HG03575 (cell line): ENCODE results near the gene PROX2.

Source experiments
- ATAC-seq: cut with Tn5 transposase; IDR thresholded peaks from one replicate; pipeline ENCODE4 v1.9.1; 2021; ENCODE audit not compliant: unreplicated experiment, insufficient number of reproducible peaks, low FRiP score; ENCODE audit errors: extremely low read depth

The PROX2 gene

DNA sequence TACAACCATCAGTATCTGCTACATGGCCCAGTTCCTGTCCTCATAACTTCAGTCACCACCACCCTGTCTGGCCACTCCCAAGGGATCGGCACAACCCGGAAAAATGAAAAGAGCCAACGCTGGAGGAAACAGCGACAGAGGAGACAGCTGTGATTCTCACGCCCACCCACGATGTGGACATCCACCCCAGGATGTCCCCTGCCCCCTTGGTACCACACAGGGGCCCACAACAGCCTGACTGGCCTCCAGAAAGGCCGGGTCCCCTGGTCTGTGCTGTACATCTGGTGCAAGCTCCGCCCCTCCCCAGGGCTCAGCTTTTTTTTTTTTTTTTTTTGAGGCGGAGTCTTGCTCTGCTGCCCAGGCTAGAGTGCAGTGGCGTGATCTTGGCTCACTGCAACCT, 34.6 kb upstream of the PROX2 start:
- ATAC-seq = no peak

DNA sequence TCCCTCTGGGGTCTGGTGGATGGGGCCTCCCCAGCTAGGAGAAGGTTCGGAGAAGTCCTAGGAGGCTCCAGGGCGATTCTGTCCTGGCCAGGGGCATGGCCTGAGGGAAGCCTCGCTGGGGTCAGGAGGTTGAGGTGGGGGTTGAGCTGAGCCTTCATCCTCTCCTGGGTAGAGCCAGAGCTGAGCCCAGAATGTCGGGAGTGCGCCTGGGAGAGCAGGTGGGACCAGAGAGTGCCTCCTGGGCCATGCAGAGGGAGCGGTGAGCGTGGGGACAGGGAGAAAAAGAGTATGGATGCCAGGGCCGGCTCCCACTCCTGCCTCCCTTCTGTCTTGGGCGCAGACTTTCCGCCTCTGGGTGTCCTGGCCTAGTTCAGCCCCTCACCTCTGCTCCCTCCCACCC, 34.0 kb upstream of the PROX2 start:
- no peak for ATAC-seq

DNA sequence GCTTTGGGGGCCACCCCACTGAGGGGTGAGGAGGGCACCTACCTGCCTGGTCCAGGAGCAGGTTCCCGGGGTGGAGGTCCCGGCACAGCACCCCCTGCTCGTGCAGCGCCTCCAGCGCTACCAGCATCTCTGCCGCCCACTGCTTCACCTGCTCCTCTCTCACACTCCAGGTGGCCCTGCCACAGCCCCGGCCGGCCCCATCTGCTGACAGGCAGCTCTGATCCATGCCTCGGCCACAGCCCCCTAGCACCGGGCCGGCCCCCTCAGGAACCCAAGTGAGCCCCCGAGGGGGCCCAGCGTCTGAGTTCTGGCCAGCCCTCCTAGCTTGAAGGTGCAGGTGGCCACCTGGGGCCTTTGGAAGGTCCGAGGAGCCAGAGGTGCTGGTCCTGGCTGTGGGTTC, 33.6 kb upstream of the PROX2 start:
- ATAC-seq = no peak

DNA sequence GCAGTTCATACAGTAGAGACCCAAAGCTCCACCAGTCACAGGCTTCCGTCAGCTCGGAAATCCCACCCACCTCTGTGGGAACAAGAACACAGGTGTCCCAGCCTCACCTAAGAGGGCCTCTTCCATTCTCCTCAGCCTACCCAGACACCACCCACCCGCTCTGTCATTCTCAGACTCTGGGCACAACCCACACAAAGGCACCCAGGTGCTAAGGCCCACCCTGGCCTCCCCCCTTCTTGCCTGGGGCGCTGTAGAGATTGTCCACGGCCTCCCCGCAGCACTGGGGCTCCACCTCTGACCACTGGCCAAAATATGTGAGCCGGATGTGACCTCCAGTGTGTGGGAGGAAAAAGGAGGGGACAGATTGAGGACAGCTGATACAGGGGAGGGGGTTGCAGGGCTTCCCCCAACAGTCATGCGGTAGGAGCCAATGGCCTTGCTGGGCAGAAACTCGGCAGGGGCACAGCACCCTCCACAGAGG, 33.0 kb upstream of the PROX2 start:
- no peak for ATAC-seq

DNA sequence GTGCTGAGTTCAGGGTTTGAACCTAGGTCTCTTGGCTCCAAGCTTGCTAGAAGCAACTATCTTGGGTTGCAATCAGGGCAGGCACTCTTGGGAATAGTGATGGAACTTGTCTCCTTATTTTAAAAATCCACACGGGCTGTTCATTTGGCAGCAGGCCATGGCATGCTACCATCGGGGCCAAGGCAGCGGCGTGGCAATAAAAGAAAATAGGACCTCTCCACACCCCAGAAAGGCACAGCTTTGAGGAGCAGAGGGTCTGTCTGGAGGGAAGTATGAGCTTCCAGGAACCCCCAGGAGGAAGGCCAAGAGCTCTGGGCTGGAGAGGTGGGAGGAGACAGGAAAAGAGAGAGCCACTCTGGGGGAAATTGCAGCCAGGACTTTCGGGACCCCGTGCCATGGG, 31.8 kb upstream of the PROX2 start:
- no peak for ATAC-seq

DNA sequence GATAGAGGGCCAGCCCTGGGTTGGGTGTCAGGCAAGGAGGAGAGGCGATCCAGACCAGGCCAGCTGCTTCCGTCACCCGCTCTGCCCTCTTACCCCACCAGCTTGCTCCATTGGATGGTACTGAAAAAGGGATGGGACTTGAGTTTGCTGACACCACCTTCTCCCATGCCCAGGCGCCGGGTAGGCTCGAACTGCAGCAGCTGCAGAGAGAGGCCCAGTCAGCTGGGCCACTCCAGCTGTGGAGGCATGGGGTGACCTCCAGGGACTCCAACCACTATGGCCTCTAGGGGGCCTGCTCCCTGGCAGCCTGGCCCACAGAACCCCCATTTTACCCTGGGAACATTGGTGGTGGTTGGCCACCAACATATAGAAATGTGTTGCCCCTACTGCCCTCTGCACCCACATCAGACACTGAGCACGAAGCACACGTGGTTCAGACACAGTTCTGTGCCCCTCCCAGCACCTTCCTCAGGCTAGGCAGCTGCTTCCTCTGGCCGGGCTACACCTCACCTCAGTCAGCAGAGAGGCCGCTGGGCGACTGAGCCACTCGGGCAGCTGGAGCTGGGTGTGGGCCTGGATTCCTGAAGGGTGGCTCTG, 31.1 kb upstream of the PROX2 start:
- ATAC-seq = no peak

DNA sequence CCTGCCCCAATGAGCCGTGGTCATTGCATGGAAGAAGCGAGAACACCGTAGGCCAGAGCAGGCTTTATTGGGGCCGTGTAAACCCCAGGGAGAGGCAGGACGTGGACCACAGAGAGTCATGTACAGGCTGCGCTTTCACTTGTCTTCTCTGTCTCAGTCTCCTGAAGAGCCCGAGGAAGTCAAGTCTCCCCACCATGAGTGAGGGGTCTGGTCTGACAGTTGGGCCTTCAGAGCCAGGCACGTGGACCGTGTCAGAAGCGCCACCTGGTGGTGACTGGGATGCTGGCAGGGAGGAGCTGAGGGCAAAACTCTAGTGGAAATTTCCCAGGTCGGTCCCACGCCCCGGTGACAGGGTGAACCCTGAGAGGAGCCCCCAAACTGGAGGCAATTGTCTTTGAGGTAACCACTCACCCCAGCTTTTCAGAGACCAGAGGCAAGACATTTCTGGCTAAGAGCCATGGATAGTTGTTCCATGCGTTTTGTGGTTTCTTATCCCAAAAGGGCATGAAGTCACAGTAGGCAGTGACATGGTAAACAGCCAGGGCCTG, 29.7 kb upstream of the PROX2 start:
- ATAC-seq = no peak

DNA sequence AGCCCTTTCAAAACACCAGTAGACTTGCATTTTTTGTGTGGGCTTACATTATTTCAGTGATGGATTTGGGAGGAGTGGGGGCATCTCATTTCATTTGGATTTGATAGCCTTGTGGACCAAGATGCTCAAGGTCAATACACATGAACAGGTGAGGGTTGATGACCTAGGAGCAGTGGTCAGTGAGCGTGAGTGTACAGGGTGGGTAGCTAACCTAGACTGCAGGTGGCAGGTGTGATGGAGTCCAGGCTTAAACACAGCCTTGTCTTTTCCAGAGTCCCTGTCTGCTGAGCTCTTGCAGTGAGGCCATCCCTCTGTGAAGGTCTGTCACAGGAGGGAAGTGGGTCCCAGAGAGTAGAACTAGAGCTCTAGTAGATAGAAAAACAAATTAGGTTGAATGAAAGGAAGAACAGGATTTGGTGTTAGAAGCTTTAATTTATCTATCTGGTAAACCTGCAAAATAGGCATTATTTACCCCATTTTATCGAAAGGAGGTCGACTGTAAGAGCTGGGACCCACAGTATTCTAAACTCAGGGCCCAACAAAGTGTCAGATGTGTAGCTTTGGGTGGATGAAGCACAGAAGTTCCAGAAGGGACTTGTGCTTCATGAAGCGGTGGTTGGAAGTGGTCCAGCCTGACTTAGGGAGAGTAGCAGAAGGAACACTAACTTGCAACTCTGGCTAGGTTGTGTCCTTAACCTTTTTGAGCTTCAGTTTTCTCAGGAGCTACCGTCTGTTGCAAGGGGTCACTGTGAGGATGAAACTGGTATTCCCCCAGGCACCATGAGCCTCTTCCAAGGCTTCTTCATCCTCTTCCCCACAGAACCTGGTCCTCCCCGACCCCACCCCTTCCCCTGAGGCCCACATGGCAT, 28.9 kb upstream of the PROX2 start:
- ATAC-seq = no peak

DNA sequence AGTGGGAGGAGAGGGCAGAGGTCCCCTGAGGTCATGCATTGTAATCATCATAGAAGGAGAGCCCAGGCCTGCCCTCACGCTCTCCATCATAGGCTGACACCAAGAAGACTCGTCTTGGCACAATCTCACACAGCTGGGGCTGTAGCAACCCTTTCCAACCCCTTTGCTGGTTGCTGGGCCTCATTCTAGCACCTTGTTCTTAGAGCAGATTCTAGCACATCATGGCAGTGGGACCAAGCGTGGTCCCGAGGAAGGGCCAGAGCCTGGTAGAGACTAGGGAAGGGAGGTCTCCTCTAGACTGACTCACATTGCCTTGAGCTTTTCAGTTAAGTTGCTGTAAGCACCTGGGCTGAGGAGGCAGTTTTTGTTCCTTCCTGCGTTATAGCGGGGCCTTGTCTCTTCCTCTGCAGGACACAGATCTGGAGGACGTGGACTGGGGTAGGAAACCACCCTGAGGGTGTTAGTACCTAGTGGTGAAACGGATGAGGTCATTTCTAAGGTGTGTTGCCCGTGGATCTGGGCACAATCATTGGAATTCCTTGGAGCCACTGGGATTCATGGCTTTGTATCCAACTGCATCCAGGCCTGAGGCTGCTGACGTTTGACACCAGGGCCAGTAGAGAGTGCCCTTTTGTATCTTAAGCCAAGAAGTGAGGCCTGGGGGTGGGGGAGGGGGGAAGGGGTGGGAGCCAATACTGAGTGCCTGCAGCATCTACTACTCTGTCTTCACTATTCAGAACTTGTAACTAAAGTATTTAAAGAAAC, 27.2 kb upstream of the PROX2 start:
- no peak for ATAC-seq

DNA sequence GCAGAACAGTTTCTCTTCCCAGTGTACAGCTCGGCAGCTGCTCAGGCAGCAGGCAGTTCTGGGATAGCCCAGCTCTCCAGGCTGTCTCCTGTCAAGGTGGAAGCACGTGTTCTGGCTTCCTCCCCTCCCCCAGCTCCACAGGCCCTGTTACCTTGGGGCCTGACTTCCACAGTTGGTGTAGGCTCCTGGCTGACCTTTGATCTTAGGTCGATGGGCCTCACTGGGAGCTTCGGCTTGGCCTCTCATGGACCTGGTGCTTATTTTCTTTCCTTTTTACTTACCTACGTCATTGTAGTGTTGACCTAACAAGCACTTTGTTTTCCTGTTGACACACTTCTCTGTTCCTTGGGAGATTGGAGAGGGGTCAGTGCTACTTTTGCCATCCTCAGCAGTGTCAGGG, 22.7 kb upstream of the PROX2 start:
- ATAC-seq = no peak

DNA sequence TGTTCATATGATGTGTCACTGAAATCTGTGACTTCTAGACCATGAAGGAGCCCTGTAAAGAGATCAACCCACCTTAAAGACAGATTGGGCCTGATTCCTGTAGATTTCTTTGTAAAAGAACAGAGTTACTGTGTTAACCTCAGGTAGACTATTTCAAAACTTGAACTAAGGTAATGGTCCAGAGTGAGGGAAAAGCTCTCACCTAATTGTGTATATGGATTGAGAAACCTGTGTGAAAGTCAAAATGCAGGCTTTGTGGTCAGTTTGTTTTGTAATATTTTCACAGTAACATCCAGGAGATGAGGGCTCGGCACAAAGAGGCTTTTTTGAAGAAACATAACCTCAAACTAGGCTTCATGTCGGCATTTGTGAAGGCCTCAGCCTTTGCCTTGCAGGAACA, 22.1 kb upstream of the PROX2 start:
- no peak for ATAC-seq

DNA sequence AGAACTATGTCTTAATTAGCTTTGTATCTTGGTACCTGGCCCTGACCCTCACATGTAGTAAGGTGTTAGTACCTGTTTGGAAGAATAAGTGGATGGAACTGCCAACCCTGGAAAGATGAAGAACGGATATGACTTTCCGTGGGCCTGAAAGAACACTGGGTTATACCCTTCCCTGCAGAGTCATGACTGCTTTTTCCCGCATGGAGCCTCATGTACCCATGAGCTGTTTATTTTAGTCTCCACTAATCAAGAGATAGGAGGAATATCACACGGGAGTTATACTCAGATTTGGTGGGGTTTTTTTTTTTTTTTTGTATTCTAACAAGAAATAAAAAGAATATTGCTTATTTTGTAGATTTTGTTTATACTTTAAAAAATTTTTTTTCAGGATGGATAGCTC, 21.7 kb upstream of the PROX2 start:
- no peak for ATAC-seq

DNA sequence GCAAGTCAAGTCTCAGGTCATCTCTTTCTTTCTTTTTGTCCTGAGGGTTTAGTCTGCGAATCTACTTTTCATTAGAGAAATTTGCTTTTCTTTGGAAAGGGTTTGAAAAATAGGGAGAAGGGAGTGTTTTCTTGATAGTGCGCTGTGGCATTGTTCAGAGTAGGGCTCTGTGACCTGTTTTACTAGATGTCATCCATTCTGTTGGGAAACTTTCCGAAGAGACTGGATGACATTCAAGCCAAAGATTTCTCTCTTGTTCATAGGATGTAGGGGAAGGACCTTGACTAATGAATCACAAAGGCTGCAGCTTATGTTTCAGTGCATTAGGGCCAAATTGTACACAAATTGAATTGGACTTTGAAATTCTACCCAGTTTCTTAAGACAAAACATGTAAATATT, 20.5 kb upstream of the PROX2 start:
- ATAC-seq = no peak

DNA sequence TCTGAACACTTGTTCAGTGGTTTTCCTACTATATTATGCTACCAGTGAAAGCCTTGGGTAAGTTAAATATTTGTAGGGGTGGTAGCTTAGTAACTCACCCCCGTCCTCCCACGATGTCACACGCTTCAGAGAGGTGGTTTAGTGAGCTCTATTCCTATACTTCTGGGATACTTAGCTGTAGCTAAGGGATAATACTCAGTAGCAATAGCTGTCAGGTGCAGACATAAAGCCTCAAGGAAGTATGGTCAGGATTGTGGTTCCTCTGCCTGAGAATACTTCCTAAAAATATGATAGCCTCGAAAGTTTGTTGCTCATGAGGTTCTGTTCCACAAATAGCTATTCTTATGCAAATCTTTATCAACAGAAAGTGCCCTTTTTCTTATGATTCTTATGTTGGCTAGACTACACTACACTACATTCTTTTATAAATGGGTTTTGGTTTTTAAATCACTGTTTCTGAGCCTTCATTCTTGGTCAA, 17.7 kb upstream of the PROX2 start:
- ATAC-seq = no peak

DNA sequence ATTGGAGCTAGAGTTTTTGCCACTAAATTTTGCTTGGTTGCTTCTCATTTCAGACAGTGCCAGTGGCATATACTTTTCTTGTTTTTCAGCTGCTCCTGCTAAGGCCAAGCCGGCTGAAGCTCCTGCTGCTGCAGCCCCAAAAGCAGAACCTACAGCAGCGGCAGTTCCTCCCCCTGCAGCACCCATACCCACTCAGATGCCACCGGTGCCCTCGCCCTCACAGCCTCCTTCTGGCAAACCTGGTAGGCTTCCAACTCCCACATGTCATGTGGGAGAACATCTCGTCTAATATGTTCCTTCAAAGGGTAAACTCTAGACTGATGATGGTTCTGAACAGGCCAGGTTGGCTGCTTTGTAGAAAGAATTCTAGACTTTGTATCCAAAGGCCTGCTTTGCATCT, 16.8 kb upstream of the PROX2 start:
- ATAC-seq = no peak

DNA sequence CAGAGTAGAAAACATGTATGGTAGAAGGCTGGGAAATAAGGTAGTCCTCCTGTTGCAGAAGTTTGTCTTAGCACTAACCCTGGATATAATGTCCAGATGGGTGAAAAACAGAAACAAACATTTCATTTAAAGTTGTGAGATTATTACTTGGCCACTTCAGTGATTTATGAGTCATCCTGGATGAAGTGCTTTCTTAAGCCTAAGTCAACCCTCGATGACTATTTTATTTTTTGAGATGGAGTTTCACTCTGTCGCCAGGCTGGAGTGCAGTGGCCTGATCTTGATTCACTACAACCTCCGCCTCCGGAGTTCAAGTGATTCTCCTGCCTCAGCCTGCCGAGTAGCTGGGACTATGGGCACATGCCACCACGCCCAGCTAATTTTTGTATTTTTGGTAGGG, 15.9 kb upstream of the PROX2 start:
- no peak for ATAC-seq

DNA sequence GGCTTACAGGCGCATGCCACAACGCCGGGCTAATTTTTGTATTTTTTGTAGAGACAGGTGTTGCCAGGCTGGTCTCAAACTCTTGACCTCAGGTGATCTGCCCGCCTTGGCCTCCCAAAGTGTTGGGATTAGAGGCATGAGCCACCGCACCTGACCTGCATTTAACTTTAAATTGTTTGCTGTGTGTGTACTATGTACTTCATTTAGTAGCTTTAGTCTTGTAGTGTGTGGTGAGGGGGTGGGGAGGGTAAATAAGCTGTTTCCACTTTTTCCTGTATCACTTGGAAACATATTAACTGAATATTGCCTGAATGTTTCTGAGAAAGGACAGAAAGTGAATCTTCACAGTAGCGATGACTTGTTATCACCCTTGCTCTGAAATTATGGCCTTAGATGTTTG, 14.3 kb upstream of the PROX2 start:
- ATAC-seq = no peak

DNA sequence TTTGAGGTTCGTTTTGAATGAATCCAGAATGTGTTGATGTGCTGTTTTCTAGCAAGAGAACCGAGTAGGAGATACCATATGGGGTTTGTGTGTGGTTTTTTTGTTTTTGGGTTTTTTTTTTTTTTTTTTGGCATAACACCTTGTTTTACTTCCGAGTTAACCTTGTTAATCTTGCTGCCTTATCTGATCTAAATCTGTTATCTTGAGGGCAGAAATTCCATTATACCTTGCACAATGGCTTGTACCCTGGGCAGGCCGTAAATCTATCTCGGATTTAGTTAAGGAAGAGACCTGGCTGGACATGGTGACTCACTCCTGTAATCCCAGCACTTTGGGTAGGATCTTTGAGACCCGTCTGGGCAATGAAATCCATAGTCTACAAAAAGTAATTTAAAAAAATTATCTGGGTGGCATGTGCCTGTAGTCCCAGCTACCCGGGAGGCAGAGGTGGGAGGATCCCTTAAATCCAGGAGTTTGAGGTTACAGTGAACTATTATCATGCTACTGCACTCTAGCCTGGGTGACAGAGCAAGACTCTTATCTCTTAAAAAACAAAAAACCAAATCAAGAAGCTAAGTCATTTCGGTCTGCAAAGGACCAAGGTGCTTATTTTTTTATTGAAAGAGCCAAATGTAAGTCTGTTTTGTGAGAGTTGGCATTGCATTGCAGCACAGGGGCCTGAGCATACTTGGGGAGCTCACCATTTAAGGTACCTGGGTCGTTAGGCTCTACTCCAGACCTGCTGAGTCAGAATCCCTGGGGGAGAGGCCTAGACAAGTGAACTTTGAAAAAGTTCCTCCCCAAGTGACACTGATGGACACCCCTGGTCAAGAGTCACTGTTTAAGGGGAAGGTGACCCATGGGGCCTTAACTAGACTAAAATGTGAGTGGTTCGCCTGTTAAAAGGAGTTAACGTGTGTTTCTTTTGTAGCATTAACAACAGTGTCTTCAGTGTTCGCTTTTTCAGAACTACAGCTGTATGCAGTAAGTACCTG, 12.5 kb upstream of the PROX2 start:
- no peak for ATAC-seq
